Thyroid gland (tissue), 4 donors: Measurements from ENCODE around the gene MAPRE3. TPM values are rescaled to one million over a fixed set of nuclear protein-coding genes. Genes with fewer than 3 reads are reported as not detected.

Experiments
- DNase-seq, 2 donors: peaks; one replicate each; pipeline ENCODE4 v3.0.0-alpha.2; 2019
- H3K27ac ChIP-seq, 3 donors: fragments of 200-600 bp; sonication (generic); 1 replicate in 2 of 3; 2 replicates in 1 of 3; pipeline ENCODE4 v1.5.1; 2016 to 2019; ENCODE audit warnings: mild to moderate bottlenecking in 1 of 3, moderate library complexity in 1 of 3
- H3K27me3 ChIP-seq: fragments of 200-600 bp; sonication (generic); one replicate; pipeline ENCODE4 v1.5.1; 2019
- H3K36me3 ChIP-seq, 2 donors: fragments of 200-600 bp; sonication (generic); one replicate each; pipeline ENCODE4 v1.5.1; 2016 to 2019
- H3K4me1 ChIP-seq, 2 donors: fragments of 200-600 bp; sonication (generic); one replicate each; pipeline ENCODE4 v1.5.1; 2017 to 2019
- H3K4me3 ChIP-seq, 3 donors: fragments of 200-600 bp; sonication (generic); replicated peaks in 1 of 3; 1 replicate in 2 of 3; 2 replicates in 1 of 3; pipeline ENCODE4 v1.5.1; 2016; ENCODE audit warnings: mild to moderate bottlenecking in 1 of 3
- H3K9me3 ChIP-seq: fragments of 200-600 bp; sonication (generic); one replicate; pipeline ENCODE4 v1.5.1; 2017
- CTCF ChIP-seq, 6 experiments: fragments of 200-600 bp in 3 of 6; fragments of 450-650 bp in 3 of 6; sonication (generic) in 3 of 6; IDR thresholded peaks; one replicate each; pipeline ENCODE4 v1.5.1; 2016 to 2019; ENCODE audit warnings: antibody characterized with exemption in 6 of 6, mild to moderate bottlenecking in 2 of 6, inconsistent platforms in 1 of 6, moderate library complexity in 1 of 6
- POLR2A ChIP-seq, 2 donors: fragments of 450-650 bp; IDR thresholded peaks; one replicate each; pipeline ENCODE4 v1.6.1; 2017; ENCODE audit warnings: antibody characterized with exemption in 2 of 2, mild to moderate bottlenecking in 2 of 2, moderate library complexity in 1 of 2
- WGBS, 2 donors: methylation state at CpG; one replicate each; pipeline ENCODE4 v1.1.5; 2017; 5-methylcytosine and 5-hydroxymethylcytosine counted together
- intact Hi-C: fragments of 100-400 bp; cut with DNase I; formaldehyde crosslinking; loops from one replicate; pipeline ENCODE4 v1.15.1; 2023
- total RNA-seq, 4 donors: library from RNA; depleted of rRNA; stranded (reverse); fragments of >200 nt; gene quantifications; one replicate each; pipeline ENCODE4 v1.2.3, GENCODE V29; 2016

The MAPRE3 gene
- total RNA-seq, 4 donors from 2014 or later, result 12.9 to 21.2 (median 17.0) TPM

GRCh38 chr2:27001950-27002349 lies 31.5 kb downstream of the MAPRE3 start:
- peak; percentile 66 to 69 for DNase-seq
- intact Hi-C loops, result no loop called here

GRCh38 chr2:27003007-27003406 lies 32.6 kb downstream of the MAPRE3 start:
- no peak for DNase-seq
- no peak overlapping the region for H3K27ac ChIP-seq
- TF ChIP-seq POLR2A (IDR thresholded peaks at IDR 0.05) (no peak), CTCF (IDR thresholded peaks at IDR 0.05) (no peak)
- peaks cover 0 to 5% of the 10 kb centered on the region in 2 donors for H3K4me1 ChIP-seq
- H3K27me3 ChIP-seq, result no peaks in the 10 kb centered on the region
- no peaks in the 10 kb centered on the region for H3K36me3 ChIP-seq
- intact Hi-C loops, result no loop called here
- H3K9me3 ChIP-seq, result no peaks in the 10 kb centered on the region
- H3K4me3 ChIP-seq, result no peak overlapping the region
- 93 to 95% methylated on average over 4 of the region's 4 CpGs for WGBS, 2 donors

More at GRCh38 chr2:27001950-27002349, 31.5 kb downstream of the MAPRE3 start:
- Histone ChIP-seq H3K27me3 (no peaks in the 10 kb centered on the region), H3K27ac (peak overlapping the region; percentile 5 to 43 (median 30)), H3K9me3 (no peaks in the 10 kb centered on the region), H3K4me3 (no peak overlapping the region), H3K4me1 (peaks cover 0 to 5% of the 10 kb centered on the region in 2 donors), H3K36me3 (no peaks in the 10 kb centered on the region)
- WGBS, 2 donors, result 34 to 46% methylated on average over 5 of the region's 5 CpGs
- TF ChIP-seq CTCF (IDR thresholded peaks at IDR 0.05) (no peak), POLR2A (IDR thresholded peaks at IDR 0.05) (no peak)

- H3K36me3 ChIP-seq, result no peaks in the 10 kb centered on the region
- DNase-seq, result no peak
- WGBS, 2 donors, result 92% methylated on average over 9 of the region's 9 CpGs
- H3K4me1 ChIP-seq, result peaks cover 0 to 5% of the 10 kb centered on the region in 2 donors
- H3K9me3 ChIP-seq, result no peaks in the 10 kb centered on the region
- H3K27ac ChIP-seq, result no peak overlapping the region
- intact Hi-C loops, result no loop called here
- H3K4me3 ChIP-seq, result no peak overlapping the region
- no peaks in the 10 kb centered on the region for H3K27me3 ChIP-seq
- TF ChIP-seq POLR2A (IDR thresholded peaks at IDR 0.05) (no peak), CTCF (IDR thresholded peaks at IDR 0.05) (no peak)
Measured at GRCh38 chr2:27003857-27004256, 33.4 kb downstream of the MAPRE3 start.

GRCh38 chr2:27006602-27007415 lies 36.4 kb downstream of the MAPRE3 start:
- no peak overlapping the region for H3K27ac ChIP-seq
- H3K4me1 ChIP-seq, result peaks cover 0 to 3% of the 10 kb centered on the region in 2 donors
- no peak for DNase-seq
- no peak overlapping the region for H3K4me3 ChIP-seq
- TF ChIP-seq POLR2A (IDR thresholded peaks at IDR 0.05) (no peak), CTCF (IDR thresholded peaks at IDR 0.05) (no peak)
- H3K36me3 ChIP-seq, result no peaks in the 10 kb centered on the region
- no peaks in the 10 kb centered on the region for H3K9me3 ChIP-seq
- intact Hi-C loops, result no loop called here
- H3K27me3 ChIP-seq, result no peaks in the 10 kb centered on the region
- WGBS, 2 donors, result 85 to 89% methylated on average over 6 of the region's 6 CpGs
